ENCODE measurements around the gene NHERF1.

GRCh38 chr17:74773414-74773813, 25.0 kb downstream of the NHERF1 start:
- no peak for TF ChIP-seq CTCF (IDR thresholded peaks at IDR 0.05)
- TF ChIP-seq NRF1 (IDR thresholded peaks at IDR 0.05; ENCODE audit: low read depth, low read length): no peak
- no peak for TF ChIP-seq NFIC (IDR thresholded peaks at IDR 0.05; ENCODE audit: borderline replicate concordance)
- TF ChIP-seq USF1 (IDR thresholded peaks at IDR 0.05; ENCODE audit: borderline replicate concordance, low read depth): no peak
- no peak for TF ChIP-seq MXI1 (IDR thresholded peaks at IDR 0.05; ENCODE audit: low read depth, low read length)

All from SK-N-SH (cell line).